Ectodermal cell (in vitro differentiated cells): Measurements from ENCODE around the gene FAM229B.

Experiments
- H3K27ac ChIP-seq: 2 replicates; pipeline ENCODE4 v1.7.0; 2013; ENCODE audit warnings: mild to moderate bottlenecking, low read depth, low read length; ENCODE audit not compliant: insufficient read depth, poor library complexity, severe bottlenecking
- H3K27me3 ChIP-seq: 2 replicates; pipeline ENCODE4 v1.7.0; 2013; ENCODE audit warnings: mild to moderate bottlenecking, low read length; ENCODE audit not compliant: insufficient read depth, control insufficient read depth, poor library complexity, severe bottlenecking
- H3K36me3 ChIP-seq: one replicate; pipeline ENCODE4 v1.7.0; 2013; ENCODE audit warnings: low read length; ENCODE audit not compliant: control insufficient read depth, insufficient read depth
- H3K4me1 ChIP-seq: one replicate; pipeline ENCODE4 v1.7.0; 2013; ENCODE audit warnings: low read length; ENCODE audit not compliant: control insufficient read depth, insufficient read depth
- H3K4me3 ChIP-seq: 2 replicates; pipeline ENCODE4 v1.7.0; 2013; ENCODE audit warnings: low read depth, low read length, control low read depth; ENCODE audit not compliant: insufficient read depth
- H3K9me3 ChIP-seq: 2 replicates; pipeline ENCODE4 v1.7.0; 2013; ENCODE audit warnings: mild to moderate bottlenecking, low read length, moderate library complexity; ENCODE audit not compliant: control insufficient read depth
- WGBS, 2 experiments: methylation state at CpG; one replicate each; pipeline ENCODE4 v1.1.7; 2013; ENCODE audit warnings: missing lambda C conversion rate in 2 of 2; 5-methylcytosine and 5-hydroxymethylcytosine counted together

FAM229B gene

GRCh38 chr6:112106562-112106961, 19.2 kb downstream of the FAM229B start:
- H3K36me3 ChIP-seq: no peaks in the 10 kb centered on the region
- whole genome bisulfite sequencing, 2 experiments: 90 to 94% methylated on average over 2 of the region's 2 CpGs
- H3K27me3 ChIP-seq: no peaks in the 10 kb centered on the region
- no peak overlapping the region for H3K4me3 ChIP-seq
- H3K4me1 ChIP-seq: no peaks in the 10 kb centered on the region
- H3K27ac ChIP-seq: no peak overlapping the region
- H3K9me3 ChIP-seq: no peaks in the 10 kb centered on the region

- Histone ChIP-seq H3K36me3 (no peaks in the 10 kb centered on the region), H3K4me1 (no peaks in the 10 kb centered on the region), H3K27ac (no peak overlapping the region), H3K4me3 (no peak overlapping the region), H3K9me3 (no peaks in the 10 kb centered on the region), H3K27me3 (no peaks in the 10 kb centered on the region)
- WGBS, 2 experiments: 37 to 56% methylated on average over 9 of the region's 9 CpGs
These were observed 21.9 kb downstream of the FAM229B start for GRCh38 chr6:112109262-112109661.

GRCh38 chr6:112113431-112113830, 26.0 kb downstream of the FAM229B start:
- no peaks in the 10 kb centered on the region for H3K36me3 ChIP-seq
- 83 to 92% methylated on average over 3 of the region's 3 CpGs for whole genome bisulfite sequencing, 2 experiments
- H3K27ac ChIP-seq: no peak overlapping the region

GRCh38 chr6:112113918-112114317, 26.5 kb downstream of the FAM229B start:
- H3K4me1 ChIP-seq: no peaks in the 10 kb centered on the region
- H3K27me3 ChIP-seq: no peaks in the 10 kb centered on the region
- no peak overlapping the region for H3K4me3 ChIP-seq
- H3K9me3 ChIP-seq: no peaks in the 10 kb centered on the region
- H3K27ac ChIP-seq: no peak overlapping the region
- no peaks in the 10 kb centered on the region for H3K36me3 ChIP-seq

More at GRCh38 chr6:112113431-112113830, 26.0 kb downstream of the FAM229B start:
- Histone ChIP-seq H3K4me3 (no peak overlapping the region), H3K27me3 (no peaks in the 10 kb centered on the region), H3K9me3 (no peaks in the 10 kb centered on the region), H3K4me1 (no peaks in the 10 kb centered on the region)

- no peaks in the 10 kb centered on the region for H3K9me3 ChIP-seq
- no peak overlapping the region for H3K27ac ChIP-seq
- WGBS, 2 experiments: 92% methylated on average over 2 of the region's 3 CpGs; no CpG with 5 or more reads in 1 of the 2 experiments
- no peak overlapping the region for H3K4me3 ChIP-seq
- H3K36me3 ChIP-seq: no peaks in the 10 kb centered on the region
- H3K27me3 ChIP-seq: no peaks in the 10 kb centered on the region
- H3K4me1 ChIP-seq: no peaks in the 10 kb centered on the region
These were observed 27.3 kb downstream of the FAM229B start for GRCh38 chr6:112114577-112115223.

- Histone ChIP-seq H3K36me3 (no peaks in the 10 kb centered on the region), H3K4me3 (no peak overlapping the region), H3K4me1 (no peaks in the 10 kb centered on the region), H3K9me3 (no peaks in the 10 kb centered on the region), H3K27ac (no peak overlapping the region), H3K27me3 (no peaks in the 10 kb centered on the region)
- 100% methylated on average over 1 of the region's 1 CpG for WGBS, 2 experiments
These were observed 28.8 kb downstream of the FAM229B start for GRCh38 chr6:112116221-112116620.

GRCh38 chr6:112117554-112117953, 30.2 kb downstream of the FAM229B start:
- WGBS, 2 experiments: 90 to 100% methylated on average over 1 of the region's 1 CpG
- Histone ChIP-seq H3K27me3 (no peaks in the 10 kb centered on the region), H3K36me3 (no peaks in the 10 kb centered on the region), H3K27ac (no peak overlapping the region), H3K4me3 (no peak overlapping the region), H3K4me1 (no peaks in the 10 kb centered on the region), H3K9me3 (no peaks in the 10 kb centered on the region)

GRCh38 chr6:112118034-112118433, 30.6 kb downstream of the FAM229B start:
- Histone ChIP-seq H3K9me3 (no peaks in the 10 kb centered on the region), H3K27me3 (no peaks in the 10 kb centered on the region), H3K4me3 (no peak overlapping the region), H3K4me1 (no peaks in the 10 kb centered on the region), H3K27ac (no peak overlapping the region), H3K36me3 (no peaks in the 10 kb centered on the region)

GRCh38 chr6:112122756-112123155, 35.4 kb downstream of the FAM229B start:
- Histone ChIP-seq H3K36me3 (no peaks in the 10 kb centered on the region), H3K9me3 (no peaks in the 10 kb centered on the region), H3K27me3 (no peaks in the 10 kb centered on the region), H3K4me3 (no peak overlapping the region), H3K27ac (no peak overlapping the region), H3K4me1 (no peaks in the 10 kb centered on the region)
- 92 to 97% methylated on average over 1 of the region's 2 CpGs for WGBS, 2 experiments

- Histone ChIP-seq H3K9me3 (no peaks in the 10 kb centered on the region), H3K4me3 (no peak overlapping the region), H3K27me3 (no peaks in the 10 kb centered on the region), H3K27ac (no peak overlapping the region), H3K36me3 (no peaks in the 10 kb centered on the region), H3K4me1 (no peaks in the 10 kb centered on the region)
- WGBS, 2 experiments: 91 to 94% methylated on average over 1 of the region's 1 CpG
These were observed 36.6 kb downstream of the FAM229B start for GRCh38 chr6:112123982-112124381.

- no peaks in the 10 kb centered on the region for H3K9me3 ChIP-seq
- no peak overlapping the region for H3K27ac ChIP-seq
- 94 to 97% methylated on average over 5 of the region's 5 CpGs for WGBS, 2 experiments
- no peaks in the 10 kb centered on the region for H3K27me3 ChIP-seq
- no peaks in the 10 kb centered on the region for H3K4me1 ChIP-seq
- no peak overlapping the region for H3K4me3 ChIP-seq
- no peaks in the 10 kb centered on the region for H3K36me3 ChIP-seq
These were observed 40.8 kb downstream of the FAM229B start for GRCh38 chr6:112128208-112128607.
